Trophoblast cell (in vitro differentiated cells and primary cell): Measurements from ENCODE around the gene CAPRIN2.

ENCODE experiments used
- DNase-seq, 2 donors: peaks; one replicate each; pipeline ENCODE4 v3.0.0-alpha.2; 2016
- H2AFZ ChIP-seq: 2 replicates; pipeline ENCODE4 v1.6.1; 2013; ENCODE audit warnings: low read length, moderate library complexity, mild to moderate bottlenecking; ENCODE audit not compliant: insufficient read depth, poor library complexity
- H2AK5ac ChIP-seq: 2 replicates; pipeline ENCODE4 v1.6.1; 2013; ENCODE audit warnings: mild to moderate bottlenecking, low read length
- H2BK120ac ChIP-seq: 2 replicates; pipeline ENCODE4 v1.6.1; 2013; ENCODE audit warnings: low read length, mild to moderate bottlenecking, moderate library complexity; ENCODE audit not compliant: insufficient read depth, poor library complexity
- H2BK12ac ChIP-seq: 2 replicates; pipeline ENCODE4 v1.6.1; 2013; ENCODE audit warnings: mild to moderate bottlenecking, low read length, moderate library complexity
- H2BK5ac ChIP-seq: 2 replicates; pipeline ENCODE4 v1.6.1; 2013; ENCODE audit warnings: low read length, low read depth, moderate library complexity, mild to moderate bottlenecking; ENCODE audit not compliant: poor library complexity
- H3K14ac ChIP-seq: 2 replicates; pipeline ENCODE4 v1.6.1; 2013; ENCODE audit warnings: mild to moderate bottlenecking, low read length
- H3K18ac ChIP-seq: 2 replicates; pipeline ENCODE4 v1.6.1; 2013; ENCODE audit warnings: mild to moderate bottlenecking, low read length
- H3K23ac ChIP-seq: 2 replicates; pipeline ENCODE4 v1.6.1; 2013; ENCODE audit warnings: low read length
- H3K27ac ChIP-seq: 2 replicates; pipeline ENCODE4 v1.5.1; 2013; ENCODE audit warnings: low read depth, mild to moderate bottlenecking, inconsistent platforms, low read length, moderate library complexity
- H3K27me3 ChIP-seq: 2 replicates; pipeline ENCODE4 v1.6.1; 2013; ENCODE audit warnings: inconsistent platforms, mild to moderate bottlenecking, low read length, moderate library complexity; ENCODE audit not compliant: insufficient read depth
- H3K36me3 ChIP-seq, 2 experiments: 1 replicate in 1 of 2; 2 replicates in 1 of 2; pipeline ENCODE4 v1.6.1; 2013; ENCODE audit warnings: low read length in 2 of 2, mild to moderate bottlenecking in 2 of 2, moderate library complexity in 1 of 2; ENCODE audit not compliant: insufficient read depth in 2 of 2, control insufficient read depth in 1 of 2
- H3K4ac ChIP-seq: 2 replicates; pipeline ENCODE4 v1.6.1; 2013; ENCODE audit warnings: low read depth, mild to moderate bottlenecking, low read length, moderate library complexity
- H3K4me1 ChIP-seq, 2 experiments: 1 replicate in 1 of 2; 2 replicates in 1 of 2; pipeline ENCODE4 v1.6.1; 2013; ENCODE audit warnings: low read length in 2 of 2, mild to moderate bottlenecking in 2 of 2, moderate library complexity in 1 of 2; ENCODE audit not compliant: insufficient read depth in 2 of 2, control insufficient read depth in 1 of 2
- H3K4me2 ChIP-seq: 2 replicates; pipeline ENCODE4 v1.6.1; 2013; ENCODE audit warnings: inconsistent platforms, mild to moderate bottlenecking, low read length, moderate library complexity
- H3K4me3 ChIP-seq: 2 replicates; pipeline ENCODE4 v1.5.1; 2013; ENCODE audit warnings: mild to moderate bottlenecking, low read depth, low read length, inconsistent platforms
- H3K79me1 ChIP-seq: one replicate; pipeline ENCODE4 v1.6.1; 2013; ENCODE audit warnings: low read length
- H3K79me2 ChIP-seq: 2 replicates; pipeline ENCODE4 v1.6.1; 2013; ENCODE audit warnings: low read length, mild to moderate bottlenecking; ENCODE audit not compliant: control insufficient read depth, insufficient read depth, poor library complexity
- H3K9ac ChIP-seq: 2 replicates; pipeline ENCODE4 v1.6.1; 2013; ENCODE audit warnings: mild to moderate bottlenecking, low read length
- H3K9me3 ChIP-seq: 2 replicates; pipeline ENCODE4 v1.6.1; 2013; ENCODE audit warnings: low read depth, mild to moderate bottlenecking, control low read depth, inconsistent platforms, low read length; ENCODE audit not compliant: insufficient read depth
- H4K12ac ChIP-seq: 2 replicates; pipeline ENCODE4 v1.6.1; 2013; ENCODE audit warnings: low read depth, mild to moderate bottlenecking, low read length, moderate library complexity
- H4K8ac ChIP-seq: 2 replicates; pipeline ENCODE4 v1.6.1; 2013; ENCODE audit warnings: low read depth, mild to moderate bottlenecking, low read length, moderate library complexity
- H4K91ac ChIP-seq: one replicate; pipeline ENCODE4 v1.6.1; 2013; ENCODE audit warnings: low read depth, mild to moderate bottlenecking, low read length, moderate library complexity
- WGBS: extraction: QIAGEN DNeasy Blood & Tissue Kit; methylation state at CpG from one replicate; pipeline ENCODE4 v1.1.7; 2013; ENCODE audit warnings: missing lambda C conversion rate; ENCODE audit not compliant: insufficient read length, insufficient coverage; ENCODE audit errors: extremely low coverage; 5-methylcytosine and 5-hydroxymethylcytosine counted together

CAPRIN2 gene

GRCh38 chr12:30726647-30727046 is 28.1 kb downstream of the CAPRIN2 start:
- H3K4me2 ChIP-seq: no peak overlapping the region
- no peak overlapping the region for H4K8ac ChIP-seq
- no peak overlapping the region for H3K4me3 ChIP-seq
- H2AFZ ChIP-seq: no peak overlapping the region
- no peak overlapping the region for H4K91ac ChIP-seq
- no peaks in the 10 kb centered on the region for H3K9me3 ChIP-seq
- H4K12ac ChIP-seq: no peak overlapping the region
- no peaks in the 10 kb centered on the region for H3K27me3 ChIP-seq
- no peak overlapping the region for H3K14ac ChIP-seq
- no peaks in the 10 kb centered on the region for H3K79me2 ChIP-seq
- H3K23ac ChIP-seq: no peak overlapping the region
- H3K79me1 ChIP-seq: no peaks in the 10 kb centered on the region
- peaks cover 5 to 6% of the 10 kb centered on the region in 2 experiments for H3K36me3 ChIP-seq
- no peak overlapping the region for H3K18ac ChIP-seq
- WGBS: no CpG with 5 or more reads among the region's 1 CpG
- no peak for DNase-seq
- no peak overlapping the region for H3K4ac ChIP-seq
- H2BK5ac ChIP-seq: no peak overlapping the region
- no peak overlapping the region for H3K27ac ChIP-seq
- no peak overlapping the region for H3K9ac ChIP-seq
- no peaks in the 10 kb centered on the region for H3K4me1 ChIP-seq
- no peak overlapping the region for H2AK5ac ChIP-seq
- no peak overlapping the region for H2BK120ac ChIP-seq
- H2BK12ac ChIP-seq: no peak overlapping the region

DNA sequence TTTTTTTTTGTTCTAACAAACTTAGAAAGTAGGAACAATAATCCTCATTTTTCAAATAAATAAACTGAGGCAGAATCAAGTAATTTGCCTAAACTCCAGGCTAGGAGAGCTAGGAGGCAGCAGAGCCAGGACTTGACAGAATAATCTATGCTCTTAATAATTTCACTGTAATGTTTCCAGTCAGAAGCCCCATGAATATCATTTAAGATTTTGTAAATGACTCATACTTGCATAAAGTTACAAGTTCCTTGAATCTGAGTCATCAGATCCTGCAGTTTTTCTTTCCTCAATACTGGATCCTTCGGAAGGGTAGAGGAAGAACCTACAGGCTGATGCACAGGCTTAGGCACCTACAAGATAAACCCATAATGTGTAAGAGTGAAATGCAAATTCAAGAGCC is 29.0 kb downstream of the CAPRIN2 start:
- no peaks in the 10 kb centered on the region for H3K79me2 ChIP-seq
- no peak overlapping the region for H4K8ac ChIP-seq
- H3K4me3 ChIP-seq: no peak overlapping the region
- no CpG with 5 or more reads among the region's 1 CpG for WGBS
- no peaks in the 10 kb centered on the region for H3K4me1 ChIP-seq
- H2BK120ac ChIP-seq: no peak overlapping the region
- peak in 1 of 2 donors; percentile 54 for DNase-seq
- no peak overlapping the region for H3K4ac ChIP-seq
- H3K9ac ChIP-seq: no peak overlapping the region
- H4K12ac ChIP-seq: no peak overlapping the region
- no peak overlapping the region for H2AK5ac ChIP-seq
- no peak overlapping the region for H3K27ac ChIP-seq
- no peak overlapping the region for H4K91ac ChIP-seq
- H3K14ac ChIP-seq: no peak overlapping the region
- H3K9me3 ChIP-seq: no peaks in the 10 kb centered on the region
- no peaks in the 10 kb centered on the region for H3K79me1 ChIP-seq
- H3K18ac ChIP-seq: no peak overlapping the region
- no peak overlapping the region for H2AFZ ChIP-seq
- no peak overlapping the region for H3K4me2 ChIP-seq
- H3K23ac ChIP-seq: no peak overlapping the region
- no peaks in the 10 kb centered on the region for H3K27me3 ChIP-seq
- H2BK12ac ChIP-seq: no peak overlapping the region
- peaks cover 5 to 7% of the 10 kb centered on the region in 2 experiments for H3K36me3 ChIP-seq
- H2BK5ac ChIP-seq: no peak overlapping the region

DNA sequence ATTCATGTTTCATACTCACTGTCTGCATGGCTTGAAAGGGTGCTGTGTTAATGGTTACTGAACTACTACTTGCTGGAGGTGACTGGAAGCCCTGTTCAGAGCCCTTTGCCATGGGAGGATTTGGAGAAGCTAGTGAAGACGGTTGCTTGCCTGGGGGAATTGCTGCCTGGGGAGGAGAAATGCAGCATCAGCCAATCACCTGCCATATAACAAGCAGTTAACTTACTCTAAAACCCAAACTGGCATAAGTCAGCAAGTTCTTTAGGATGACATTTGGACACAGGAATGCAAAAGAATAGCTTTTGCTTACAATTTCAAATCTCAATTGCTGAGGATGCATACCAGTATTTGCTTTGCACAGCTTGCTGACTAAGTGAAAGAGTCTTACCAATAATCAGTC is 35.7 kb downstream of the CAPRIN2 start:
- Histone ChIP-seq H4K12ac (no peak overlapping the region), H2AFZ (no peak overlapping the region), H3K27ac (no peak overlapping the region), H3K27me3 (no peaks in the 10 kb centered on the region), H3K18ac (no peak overlapping the region), H4K91ac (no peak overlapping the region), H2BK12ac (no peak overlapping the region), H3K14ac (no peak overlapping the region), H3K4me2 (no peak overlapping the region), H3K4me3 (no peak overlapping the region), H3K9ac (no peak overlapping the region), H3K79me2 (no peaks in the 10 kb centered on the region), H2BK5ac (no peak overlapping the region), H3K23ac (no peak overlapping the region), H4K8ac (no peak overlapping the region), H3K36me3 (peaks cover 3% of the 10 kb centered on the region in 2 experiments), H3K9me3 (no peaks in the 10 kb centered on the region), H3K4me1 (peaks cover 0 to 2% of the 10 kb centered on the region in 2 experiments), H3K79me1 (no peaks in the 10 kb centered on the region), H2BK120ac (no peak overlapping the region), H3K4ac (no peak overlapping the region), H2AK5ac (no peak overlapping the region)
- DNase-seq: peak; percentile 1 to 34
- WGBS: no CpG with 5 or more reads among the region's 1 CpG

DNA sequence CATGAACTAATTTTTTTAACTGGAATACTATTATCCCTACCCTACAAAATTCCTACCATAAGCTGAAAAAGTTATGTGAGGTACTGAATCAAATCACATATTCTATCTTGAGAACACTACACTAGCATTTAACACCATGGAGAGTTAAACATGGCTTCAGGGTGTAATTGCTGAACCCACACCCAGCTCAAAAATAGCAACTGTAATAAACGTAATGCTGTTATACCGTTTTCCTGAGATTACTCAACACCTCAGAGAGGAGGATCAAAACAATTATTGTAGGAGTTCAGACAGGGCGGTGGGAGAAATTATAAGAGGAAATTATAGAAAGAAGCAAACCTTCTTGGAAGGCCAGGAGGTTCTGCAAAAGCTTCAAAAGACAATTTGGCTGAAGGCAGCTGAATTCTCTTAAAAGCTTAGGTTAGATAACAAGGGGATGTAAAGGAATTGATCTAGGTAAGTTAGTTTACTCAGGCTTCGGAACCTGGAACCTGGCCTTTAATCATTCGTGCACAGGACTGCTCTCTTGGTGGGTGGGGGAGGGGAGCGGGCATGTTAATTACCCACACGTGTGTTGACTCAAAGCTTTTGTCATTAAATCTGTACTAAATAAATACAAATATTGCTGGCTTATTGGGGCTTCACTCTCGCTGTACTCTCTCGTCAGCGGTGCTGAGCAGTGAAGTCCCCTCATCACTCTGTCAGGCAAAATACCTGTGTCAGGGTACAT is 47.0 kb downstream of the CAPRIN2 start:
- H2AFZ ChIP-seq: no peak overlapping the region
- H3K23ac ChIP-seq: no peak overlapping the region
- no peak overlapping the region for H3K4ac ChIP-seq
- no peak overlapping the region for H2BK12ac ChIP-seq
- no peak overlapping the region for H3K4me2 ChIP-seq
- no peak overlapping the region for H3K27ac ChIP-seq
- WGBS: no CpG with 5 or more reads among the region's 10 CpGs
- no peak overlapping the region for H2BK120ac ChIP-seq
- no peak for DNase-seq
- H2AK5ac ChIP-seq: no peak overlapping the region
- H3K18ac ChIP-seq: no peak overlapping the region
- peaks cover 4 to 7% of the 10 kb centered on the region in 2 experiments for H3K36me3 ChIP-seq
- H3K9me3 ChIP-seq: no peaks in the 10 kb centered on the region
- H2BK5ac ChIP-seq: no peak overlapping the region
- H4K12ac ChIP-seq: no peak overlapping the region
- no peak overlapping the region for H3K14ac ChIP-seq
- no peak overlapping the region for H4K91ac ChIP-seq
- H3K79me1 ChIP-seq: no peaks in the 10 kb centered on the region
- no peak overlapping the region for H4K8ac ChIP-seq
- H3K79me2 ChIP-seq: no peaks in the 10 kb centered on the region
- no peak overlapping the region for H3K4me3 ChIP-seq
- H3K9ac ChIP-seq: no peak overlapping the region
- H3K4me1 ChIP-seq: no peaks in the 10 kb centered on the region
- H3K27me3 ChIP-seq: no peaks in the 10 kb centered on the region
